Measurements from ENCODE around the gene KLRC4. TPM values are rescaled to one million over a fixed set of nuclear protein-coding genes. Genes with fewer than 3 reads are reported as not detected.
"Not testable (repeated sequence)": the region's sequence is repeated elsewhere in the genome, so short reads cannot be mapped to it uniquely, and the experiment has no call there.

Gene KLRC4
- total and polyA plus RNA-seq, 10 donors, result 0.22 to 14.6 (median 5.4) TPM

DNA sequence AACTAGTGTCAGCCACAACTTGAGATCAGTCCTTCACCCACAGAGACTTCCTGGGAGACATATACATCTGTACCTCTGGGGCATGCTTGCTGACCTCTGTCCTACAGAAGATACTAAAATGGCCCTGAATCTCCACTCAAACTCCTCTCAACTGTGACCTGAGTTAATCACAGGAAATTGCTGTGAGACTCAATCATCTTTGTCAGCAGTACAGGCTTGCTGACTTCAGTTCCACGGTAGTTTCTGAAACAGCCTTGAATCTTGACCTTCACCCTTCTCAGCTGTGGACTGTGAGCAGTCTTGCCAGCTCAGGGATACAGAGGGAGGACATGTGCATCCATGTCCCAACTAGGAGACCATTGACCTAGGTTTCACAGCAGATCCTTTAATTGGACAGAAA, 45.0 kb upstream of the KLRC4 start:
- Histone ChIP-seq H3K9me3 (peaks cover 6 to 55% (median 38%) of the 10 kb centered on the region in 8 donors), H3K36me3 (no peaks in the 10 kb centered on the region), H3K4me1 (no peaks in the 10 kb centered on the region), H3K27me3 (replicated peaks in 1 of 7) (no peaks in the 10 kb centered on the region), H3K27ac (no peak overlapping the region), H3K4me3 (no peak overlapping the region)
- TF ChIP-seq POLR2A (IDR thresholded peaks at IDR 0.05) (no peak), POLR2AphosphoS5 (IDR thresholded peaks at IDR 0.05) (no peak)
- TF ChIP-seq, protein P1, sequence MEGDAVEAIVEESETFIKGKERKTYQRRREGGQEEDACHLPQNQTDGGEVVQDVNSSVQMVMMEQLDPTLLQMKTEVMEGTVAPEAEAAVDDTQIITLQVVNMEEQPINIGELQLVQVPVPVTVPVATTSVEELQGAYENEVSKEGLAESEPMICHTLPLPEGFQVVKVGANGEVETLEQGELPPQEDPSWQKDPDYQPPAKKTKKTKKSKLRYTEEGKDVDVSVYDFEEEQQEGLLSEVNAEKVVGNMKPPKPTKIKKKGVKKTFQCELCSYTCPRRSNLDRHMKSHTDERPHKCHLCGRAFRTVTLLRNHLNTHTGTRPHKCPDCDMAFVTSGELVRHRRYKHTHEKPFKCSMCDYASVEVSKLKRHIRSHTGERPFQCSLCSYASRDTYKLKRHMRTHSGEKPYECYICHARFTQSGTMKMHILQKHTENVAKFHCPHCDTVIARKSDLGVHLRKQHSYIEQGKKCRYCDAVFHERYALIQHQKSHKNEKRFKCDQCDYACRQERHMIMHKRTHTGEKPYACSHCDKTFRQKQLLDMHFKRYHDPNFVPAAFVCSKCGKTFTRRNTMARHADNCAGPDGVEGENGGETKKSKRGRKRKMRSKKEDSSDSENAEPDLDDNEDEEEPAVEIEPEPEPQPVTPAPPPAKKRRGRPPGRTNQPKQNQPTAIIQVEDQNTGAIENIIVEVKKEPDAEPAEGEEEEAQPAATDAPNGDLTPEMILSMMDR (IDR thresholded peaks at IDR 0.05 in 8 of 11, conservative IDR thresholded peaks at IDR 0.05 in 3 of 11), result no peak
- intact Hi-C loops (cut with DNase I; ENCODE audit: low total_unique reads), result no loop called here
- DNase-seq, result no peak
- WGBS, 5 donors, result 41 to 68% (median 50%) methylated on average over 1 of the region's 1 CpG

DNA sequence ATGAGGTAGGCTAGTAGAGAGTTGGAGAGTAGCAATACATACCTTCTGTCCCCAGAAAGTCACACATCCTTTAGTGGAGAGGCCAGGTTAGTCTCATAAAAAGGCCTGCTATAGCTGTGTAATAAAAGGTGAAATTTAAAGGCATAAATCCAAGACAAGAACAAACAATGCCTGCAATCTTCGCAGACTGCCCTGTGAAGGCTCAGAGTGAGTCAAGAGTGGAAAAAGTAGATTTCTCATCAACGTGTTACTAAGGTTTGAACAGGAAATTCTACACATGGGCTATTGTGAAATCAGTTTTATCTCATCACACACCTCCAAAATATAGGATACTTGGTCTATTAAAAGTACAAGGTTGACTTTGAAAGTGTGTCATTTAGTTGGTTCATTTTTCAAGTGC, 43.6 kb upstream of the KLRC4 start, which contains the start of gene KLRC1:
TSS of gene KLRC1 (minus strand) at position 222 of the 400 bp plus-strand sequence. CDS start 2,221 bp downstream, outside the sequence.
- 44 to 57% (median 51%) methylated on average over 2 of the region's 2 CpGs for WGBS, 5 donors

DNA sequence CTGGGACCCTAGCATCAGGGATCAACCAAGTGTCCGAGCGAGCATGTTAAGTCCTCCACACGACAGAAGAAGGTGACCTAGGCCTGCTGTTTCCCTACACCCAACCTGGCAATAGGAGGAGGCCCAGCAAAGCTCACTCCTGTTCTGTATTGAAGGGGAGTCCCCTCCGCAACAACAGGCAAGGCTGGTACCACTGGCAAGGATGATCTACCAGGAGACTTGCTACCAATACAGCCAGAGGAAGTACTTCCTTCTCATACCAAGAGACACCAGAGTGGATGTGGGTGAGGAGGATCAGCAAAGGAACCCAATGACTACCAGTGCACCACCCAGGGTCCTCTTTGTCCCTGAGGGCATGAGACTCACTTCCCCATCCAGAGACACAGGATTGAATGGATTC, 38.7 kb upstream of the KLRC4 start:
- WGBS, 5 donors, result 86 to 100% (median 89%) methylated on average over 4 of the region's 4 CpGs
- Histone ChIP-seq H3K9me3 (no peaks in the 10 kb centered on the region), H3K4me3 (no peak overlapping the region), H3K27me3 (replicated peaks in 1 of 7) (no peaks in the 10 kb centered on the region), H3K4me1 (no peaks in the 10 kb centered on the region), H3K36me3 (no peaks in the 10 kb centered on the region), H3K27ac (no peak overlapping the region)
- TF ChIP-seq, protein P1 (IDR thresholded peaks at IDR 0.05 in 8 of 11, conservative IDR thresholded peaks at IDR 0.05 in 3 of 11), result no peak
- TF ChIP-seq POLR2AphosphoS5 (IDR thresholded peaks at IDR 0.05) (no peak), POLR2A (IDR thresholded peaks at IDR 0.05) (no peak)
- DNase-seq, result no peak
- intact Hi-C loops (cut with DNase I; ENCODE audit: low total_unique reads), result no loop called here

More for the DNA sequence above, 43.6 kb upstream of the KLRC4 start, which contains the start of gene KLRC1:
- Histone ChIP-seq H3K4me1 (no peaks in the 10 kb centered on the region), H3K27me3 (replicated peaks in 1 of 7) (no peaks in the 10 kb centered on the region), H3K9me3 (peaks cover 6 to 43% (median 38%) of the 10 kb centered on the region in 8 donors), H3K4me3 (no peak within 1 kb of the TSS), H3K27ac (no peak within 1 kb of the TSS), H3K36me3 (no peaks in the 10 kb centered on the region)
- intact Hi-C loops (cut with DNase I; ENCODE audit: low total_unique reads), result no loop called here
- no peak for DNase-seq
- TF ChIP-seq POLR2AphosphoS5 (IDR thresholded peaks at IDR 0.05) (no peak), POLR2A (IDR thresholded peaks at IDR 0.05) (no peak)
- TF ChIP-seq, protein P1 (IDR thresholded peaks at IDR 0.05 in 8 of 11, conservative IDR thresholded peaks at IDR 0.05 in 3 of 11), result no peak

DNA sequence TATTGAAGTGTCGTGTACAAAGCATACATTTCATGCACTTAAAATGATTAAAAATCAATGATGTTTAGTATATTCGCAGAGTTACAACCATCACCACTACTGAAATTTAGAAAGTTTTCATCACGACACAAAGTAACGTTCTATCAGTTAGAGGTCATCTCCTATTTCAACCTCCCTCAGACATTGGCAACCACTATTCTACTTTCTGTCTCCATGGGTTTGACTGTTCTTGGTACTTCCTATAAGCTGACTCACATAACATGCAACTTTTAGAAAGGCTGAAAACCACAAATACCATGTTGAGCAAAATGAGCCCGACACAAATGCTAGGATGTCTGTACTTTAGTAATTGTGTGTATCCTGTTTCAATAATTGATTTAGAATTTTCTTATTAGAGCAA, 36.5 kb upstream of the KLRC4 start:
- H3K4me3 ChIP-seq; H3K36me3 ChIP-seq; DNase-seq; H3K9me3 ChIP-seq; H3K4me1 ChIP-seq; H3K27me3 ChIP-seq (replicated peaks in 1 of 7); intact Hi-C loops (cut with DNase I; ENCODE audit: low total_unique reads); H3K27ac ChIP-seq: not testable (repeated sequence)
- WGBS, 5 donors, result 71 to 80% (median 77%) methylated on average over 5 of the region's 5 CpGs

DNA sequence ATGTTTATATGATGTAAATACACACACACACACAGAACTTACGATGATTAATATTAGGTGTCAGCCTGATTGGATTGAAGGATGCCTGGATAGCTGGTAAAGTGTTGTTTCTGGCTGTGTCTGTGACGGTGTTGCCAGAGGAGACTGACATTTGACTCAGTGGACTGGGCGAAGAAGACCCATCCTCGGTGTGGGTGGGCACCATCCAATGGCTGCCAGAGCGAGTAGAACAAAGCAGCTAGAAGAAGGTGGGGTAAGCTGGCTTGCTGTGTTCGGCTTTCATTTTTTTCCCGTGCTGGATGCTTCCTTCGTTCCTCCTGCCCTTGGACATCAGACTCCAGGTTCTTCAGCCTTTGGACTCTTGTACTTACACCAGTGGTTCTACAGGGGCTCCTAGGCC, 31.6 kb upstream of the KLRC4 start:
- H3K4me3 ChIP-seq; H3K36me3 ChIP-seq; H3K27ac ChIP-seq; DNase-seq; H3K4me1 ChIP-seq; H3K9me3 ChIP-seq; intact Hi-C loops (cut with DNase I; ENCODE audit: low total_unique reads); H3K27me3 ChIP-seq (replicated peaks in 1 of 7): not testable (repeated sequence)
- WGBS, 5 donors, result 84 to 93% (median 92%) methylated on average over 7 to 8 of the region's 8 CpGs

DNA sequence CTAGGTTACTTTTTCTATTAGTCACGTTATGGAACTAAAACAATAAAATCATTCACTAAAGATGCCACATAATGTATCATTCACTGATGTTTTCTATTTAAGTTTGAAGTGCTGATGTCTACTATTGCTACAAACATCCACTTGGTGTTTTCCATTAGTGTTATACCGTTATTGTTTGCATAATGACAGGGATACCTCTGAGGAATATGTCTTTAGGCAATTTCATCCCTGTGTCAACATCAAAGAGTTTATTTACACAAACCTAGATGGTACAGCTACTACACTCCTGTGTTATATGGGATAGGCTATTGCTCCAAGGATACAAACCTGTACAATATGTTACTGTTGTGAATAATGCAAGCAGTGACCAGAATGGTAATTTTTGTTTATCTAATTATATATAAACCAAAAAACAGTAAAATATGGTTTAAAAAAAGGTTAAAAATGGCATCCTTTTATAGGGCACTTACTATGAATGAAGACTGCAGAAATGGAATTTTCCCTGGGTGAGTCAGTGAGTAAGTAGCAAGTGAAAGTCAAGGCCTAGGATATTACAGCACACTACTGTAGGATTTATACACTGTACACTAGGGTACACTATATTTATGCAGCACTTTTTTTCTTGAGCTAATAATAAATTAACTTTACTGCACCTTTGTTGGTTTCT, 30.2 kb upstream of the KLRC4 start:
- H3K4me3 ChIP-seq; H3K4me1 ChIP-seq; H3K36me3 ChIP-seq; DNase-seq; H3K27ac ChIP-seq; H3K9me3 ChIP-seq; H3K27me3 ChIP-seq (replicated peaks in 1 of 7); intact Hi-C loops (cut with DNase I; ENCODE audit: low total_unique reads): not testable (repeated sequence)
- 73 to 99% (median 88%) methylated on average over 2 of the region's 2 CpGs for WGBS, 5 donors

DNA sequence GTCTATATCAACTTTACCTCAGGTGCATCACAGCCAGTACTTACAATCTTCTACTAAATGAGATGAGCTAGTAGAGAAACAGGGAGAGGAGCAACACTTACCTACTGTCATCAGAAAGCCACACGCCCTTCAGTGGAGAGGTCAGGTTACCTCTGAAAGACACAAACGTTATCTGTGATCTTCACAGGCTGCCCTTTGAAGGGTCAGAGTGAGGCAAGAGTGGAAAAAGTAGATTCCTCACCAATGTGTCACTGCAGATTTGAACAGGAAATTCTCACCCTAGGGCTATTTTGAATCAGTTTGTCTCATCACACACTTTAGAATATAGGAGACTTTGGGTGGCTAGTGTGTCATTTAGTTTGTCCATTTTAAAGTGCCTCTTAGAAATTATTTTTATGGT, 28.0 kb upstream of the KLRC4 start:
- H3K9me3 ChIP-seq; DNase-seq; H3K36me3 ChIP-seq; H3K4me1 ChIP-seq; H3K27me3 ChIP-seq (replicated peaks in 1 of 7); H3K27ac ChIP-seq; H3K4me3 ChIP-seq; intact Hi-C loops (cut with DNase I; ENCODE audit: low total_unique reads): not testable (repeated sequence)
- 33 to 75% (median 60%) methylated on average over 1 to 2 of the region's 2 CpGs; no CpG with 5 or more reads in 1 of the 5 donors for WGBS, 5 donors

DNA sequence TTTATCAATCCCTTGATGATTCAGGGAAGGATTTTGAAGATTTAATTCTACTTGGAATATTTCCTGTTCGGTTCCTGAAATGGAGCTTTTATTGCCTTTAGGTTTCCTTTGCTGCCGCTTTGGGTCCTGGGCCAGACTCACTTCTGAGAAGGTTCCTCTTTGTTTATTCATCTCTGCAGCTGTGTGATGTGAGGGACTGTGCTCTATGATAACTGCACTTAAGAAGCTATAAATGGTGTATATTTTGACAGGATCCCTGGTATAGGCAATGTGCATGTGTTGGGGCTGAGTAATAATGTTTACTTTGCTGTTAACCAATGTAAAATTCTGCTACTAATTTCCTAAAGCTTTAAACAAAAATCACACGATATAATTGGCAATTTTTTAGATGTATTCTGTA, 26.3 kb upstream of the KLRC4 start, which contains the start of gene KLRC2:
TSS of gene KLRC2 (minus strand) at position 195 of the 400 bp plus-strand sequence. CDS start at position 171, 24 bp downstream.
- DNase-seq; H3K4me1 ChIP-seq; intact Hi-C loops (cut with DNase I; ENCODE audit: low total_unique reads); H3K27me3 ChIP-seq (replicated peaks in 1 of 7); H3K9me3 ChIP-seq; H3K36me3 ChIP-seq: not testable (repeated sequence)
- Histone ChIP-seq H3K27ac (peak within 1 kb of the TSS in 1 of 8 donors; percentile 46), H3K4me3 (peak within 1 kb of the TSS in 2 of 8 donors; percentile 4 to 37)
- WGBS, 5 donors, result 33 to 38% (median 36%) methylated on average over 3 of the region's 3 CpGs
